HG03064 (cell line): ENCODE measurements around the gene OR52N5.

Source experiments
- ATAC-seq: cut with Tn5 transposase; IDR thresholded peaks from one replicate; pipeline ENCODE4 v1.9.1; 2021; ENCODE audit warnings: low read depth; ENCODE audit not compliant: unreplicated experiment

The OR52N5 gene

GRCh38 chr11:5726351-5726750, 56.8 kb downstream of the OR52N5 start:
- no peak for ATAC-seq
